G401.6 (cell line): ENCODE results near the gene HSPA13.
"Not testable (repeated sequence)": the region's sequence is repeated elsewhere in the genome, so short reads cannot be mapped to it uniquely, and the experiment has no call there.

Source experiments
- FAIRE-seq: peaks from 2 replicates; lab custom pipeline; 2012; peaks lifted over from hg19 to GRCh38; lab: Jason Lieb, UNC

The HSPA13 gene, protein sequence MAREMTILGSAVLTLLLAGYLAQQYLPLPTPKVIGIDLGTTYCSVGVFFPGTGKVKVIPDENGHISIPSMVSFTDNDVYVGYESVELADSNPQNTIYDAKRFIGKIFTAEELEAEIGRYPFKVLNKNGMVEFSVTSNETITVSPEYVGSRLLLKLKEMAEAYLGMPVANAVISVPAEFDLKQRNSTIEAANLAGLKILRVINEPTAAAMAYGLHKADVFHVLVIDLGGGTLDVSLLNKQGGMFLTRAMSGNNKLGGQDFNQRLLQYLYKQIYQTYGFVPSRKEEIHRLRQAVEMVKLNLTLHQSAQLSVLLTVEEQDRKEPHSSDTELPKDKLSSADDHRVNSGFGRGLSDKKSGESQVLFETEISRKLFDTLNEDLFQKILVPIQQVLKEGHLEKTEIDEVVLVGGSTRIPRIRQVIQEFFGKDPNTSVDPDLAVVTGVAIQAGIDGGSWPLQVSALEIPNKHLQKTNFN

DNA sequence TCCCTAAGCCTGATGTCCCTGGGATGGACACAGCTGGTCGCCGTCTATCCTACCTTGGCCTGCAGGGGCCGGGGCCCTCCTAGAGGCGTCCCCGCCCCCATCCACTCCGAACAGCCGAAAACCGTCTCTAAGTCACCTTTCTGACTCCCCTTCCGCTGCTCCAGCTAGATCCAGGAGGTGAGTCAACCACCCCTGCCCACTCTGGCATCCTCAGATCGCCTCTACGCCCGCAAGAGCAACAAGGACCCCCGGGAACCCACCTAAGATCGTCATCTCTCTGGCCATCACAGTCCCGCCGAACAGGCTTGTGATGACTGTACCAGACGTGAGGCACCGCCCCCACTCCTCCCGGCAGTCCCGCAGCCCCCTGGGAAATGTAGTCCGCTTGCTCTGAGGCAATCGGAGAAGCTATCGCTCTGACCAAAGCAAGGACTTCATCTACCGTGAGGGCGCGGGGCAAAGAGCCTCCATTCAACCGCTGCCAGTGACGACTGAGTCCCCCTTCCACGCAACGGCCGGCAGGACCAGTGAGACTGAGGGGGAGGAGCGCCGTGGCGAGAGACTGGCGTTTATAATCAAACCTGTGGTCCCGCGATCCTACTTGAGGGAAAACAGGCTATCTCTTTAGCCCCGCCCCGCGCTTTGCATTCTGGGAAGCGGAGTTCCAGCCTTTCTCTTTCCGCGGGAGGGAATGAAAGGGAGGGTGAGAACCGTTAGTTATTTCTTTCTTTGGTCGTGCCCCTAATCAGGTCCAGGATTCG, at the start of gene HSPA13:
Gene HSPA13, minus strand, starts transcription at position 312 of the 761 bp plus-strand sequence. Its CDS starts 27 bp downstream, at position 285.
- FAIRE-seq, result peak; percentile 99

DNA sequence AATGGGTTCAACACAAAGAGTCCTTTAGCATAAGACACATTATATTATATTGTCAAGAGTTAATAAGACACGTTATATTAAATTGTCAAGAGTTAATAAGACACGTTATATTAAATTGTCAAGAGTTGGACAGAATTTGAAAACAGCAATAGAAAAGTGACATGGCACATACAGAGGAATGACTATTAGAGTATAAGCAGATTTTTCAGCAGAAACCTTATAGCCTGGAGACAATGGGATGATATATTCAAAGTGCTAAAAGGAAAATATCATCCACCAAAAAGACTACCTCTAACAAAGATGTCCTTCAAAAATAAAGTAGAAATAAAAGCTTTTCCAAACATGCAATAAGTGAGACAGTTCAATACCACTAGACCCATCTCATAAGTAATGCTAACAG, 36.0 kb upstream of the HSPA13 start:
- FAIRE-seq, result no peak

DNA sequence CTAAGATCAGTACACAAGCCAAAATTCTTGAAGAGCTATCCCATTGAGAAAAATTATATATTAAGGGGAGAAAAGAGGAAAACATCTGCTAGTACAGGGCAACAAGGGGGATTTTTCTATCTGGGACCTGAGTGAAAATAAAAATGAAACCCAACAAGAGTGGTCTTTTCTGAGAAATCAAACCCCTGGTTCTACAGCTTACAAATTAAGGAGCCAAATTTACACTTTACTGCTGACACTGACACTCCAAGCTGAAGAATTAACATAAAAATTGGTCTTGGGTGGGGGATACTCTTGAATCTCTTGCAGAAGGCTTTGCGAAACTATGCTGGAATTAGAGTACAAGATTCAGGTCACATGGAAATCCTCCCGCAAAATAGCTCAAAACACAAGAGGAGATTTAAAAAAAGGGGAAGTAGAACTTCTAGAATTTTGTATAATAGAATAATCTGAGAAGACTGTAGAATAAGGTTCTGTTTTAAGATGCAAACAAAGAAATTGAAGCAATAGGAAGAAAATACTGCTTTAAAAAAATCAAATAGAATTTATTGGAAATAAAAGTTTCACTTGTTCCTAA, 32.1 kb upstream of the HSPA13 start:
- FAIRE-seq, result no peak

DNA sequence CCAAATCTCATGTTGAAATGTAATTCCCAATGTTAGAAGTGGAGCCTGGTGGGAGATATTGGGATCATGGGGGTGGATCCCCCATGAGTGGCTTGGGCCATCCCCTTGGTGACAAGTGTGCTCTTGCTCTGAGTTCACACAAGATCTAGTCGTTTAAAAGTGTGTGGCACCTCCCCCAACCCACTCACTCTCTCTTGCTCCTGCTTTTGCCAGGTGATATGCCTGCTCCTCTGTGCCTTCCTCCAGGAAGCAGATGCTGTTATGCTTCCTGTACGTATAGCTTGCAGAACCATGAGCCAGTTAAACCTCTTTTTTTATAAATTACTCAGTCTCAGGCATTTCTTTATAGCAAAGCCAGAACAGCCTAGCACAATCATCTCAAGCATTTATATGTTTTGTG, 23.0 kb upstream of the HSPA13 start:
- no peak for FAIRE-seq

DNA sequence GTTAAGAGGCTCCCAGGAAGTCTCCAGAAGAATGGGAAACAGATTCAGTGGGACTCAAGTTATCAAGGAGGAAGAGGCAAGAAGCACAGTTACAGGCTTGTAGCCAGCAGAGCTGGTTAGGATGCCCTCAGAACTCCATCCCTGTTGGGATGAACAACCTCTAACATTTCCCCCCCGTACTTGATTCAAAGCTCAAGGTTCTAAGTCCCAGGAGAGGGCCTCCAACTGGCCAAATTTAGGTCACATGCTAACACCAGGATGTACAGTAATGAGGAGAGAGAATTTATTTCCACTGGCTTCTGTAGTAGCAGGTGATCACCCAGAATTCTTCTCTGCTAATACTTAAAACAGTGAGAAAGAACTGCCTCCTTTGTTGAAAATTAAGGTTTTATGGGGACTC, 22.3 kb upstream of the HSPA13 start:
- FAIRE-seq, result no peak

DNA sequence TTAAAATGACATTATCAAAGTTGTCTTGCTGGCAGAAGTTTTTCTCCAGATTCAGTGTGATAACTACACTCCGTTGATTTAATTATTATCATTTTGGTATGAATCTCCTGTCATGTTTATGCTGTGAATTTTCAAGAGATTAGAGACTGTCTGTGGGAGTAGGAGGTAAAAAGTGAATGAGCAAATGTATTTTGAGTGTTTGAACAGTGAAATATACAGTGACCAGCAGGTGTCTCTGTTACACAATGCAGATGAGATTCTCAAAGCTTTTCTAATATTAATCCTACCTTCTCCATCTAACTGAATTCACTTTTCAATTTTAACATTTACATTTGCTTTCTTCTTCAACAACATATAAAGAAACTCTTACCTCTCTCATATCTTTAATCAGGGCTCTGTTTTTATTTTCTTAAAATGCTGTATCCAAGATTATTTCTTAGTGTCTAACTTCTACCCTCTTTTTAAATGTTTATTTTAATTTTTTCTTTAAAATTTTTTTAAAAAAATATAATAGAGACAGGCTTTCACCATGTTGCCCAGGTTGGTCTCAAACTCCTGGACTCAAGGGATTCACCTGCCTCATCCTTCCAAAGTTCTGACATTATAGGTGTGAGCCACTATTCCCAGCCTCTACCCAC, 20.9 kb upstream of the HSPA13 start:
- peak; percentile 74 for FAIRE-seq

DNA sequence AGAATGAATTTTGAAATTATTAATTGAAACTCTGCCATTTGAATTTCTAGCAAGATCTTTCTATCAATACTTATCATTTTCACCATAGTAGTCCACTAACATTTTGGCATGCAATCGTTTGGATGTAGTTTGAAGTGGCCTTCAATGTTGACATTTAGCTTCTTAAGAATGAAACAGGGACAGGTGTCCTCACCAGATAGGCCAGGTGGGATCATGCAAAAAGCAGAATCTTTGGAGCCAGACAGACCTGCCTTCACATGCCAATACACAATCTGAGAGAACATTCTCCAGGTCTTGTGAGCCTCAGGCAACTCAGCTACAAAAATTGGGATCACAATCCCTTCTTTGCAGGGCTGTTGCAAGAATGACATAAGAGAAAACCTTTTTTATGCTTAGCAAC, 18.3 kb upstream of the HSPA13 start:
- FAIRE-seq, result no peak

DNA sequence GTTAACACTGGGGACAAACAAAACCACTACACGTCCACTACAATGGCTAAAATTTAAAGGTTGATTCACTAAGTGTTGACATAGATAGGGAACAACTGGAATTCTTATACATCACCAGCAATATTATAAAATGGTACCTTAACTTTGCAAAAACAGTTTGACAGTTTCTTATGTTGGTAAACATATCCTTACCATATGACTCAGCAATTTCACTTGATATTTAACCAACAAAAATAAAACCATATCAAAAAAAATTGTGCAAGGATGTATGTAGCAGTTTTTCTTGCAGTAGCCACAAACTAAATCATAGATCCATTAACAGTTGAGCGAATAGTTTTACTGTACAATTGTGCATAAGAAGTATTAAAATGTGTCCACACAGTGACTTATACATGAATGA, 5.3 kb upstream of the HSPA13 start:
- no peak for FAIRE-seq

DNA sequence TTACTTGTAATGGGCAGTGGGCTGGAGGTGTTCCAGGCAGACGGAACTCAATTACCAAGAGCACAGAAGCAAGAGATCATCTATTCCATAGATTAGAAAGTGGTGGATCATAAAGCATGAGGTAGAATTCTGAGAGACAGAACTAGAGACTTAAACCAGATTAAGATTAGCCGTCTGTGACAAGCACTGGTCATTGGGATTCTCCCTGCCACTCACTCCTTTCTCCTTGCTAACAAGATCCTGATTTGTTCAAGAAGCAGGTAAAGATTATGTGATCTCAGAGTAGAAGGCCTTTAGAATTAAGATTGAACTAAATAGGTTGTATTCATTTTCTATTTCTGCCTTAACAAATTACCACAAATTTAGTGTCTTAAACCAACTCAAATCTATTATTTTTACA, 1.5 kb upstream of the HSPA13 start:
- no peak for FAIRE-seq

DNA sequence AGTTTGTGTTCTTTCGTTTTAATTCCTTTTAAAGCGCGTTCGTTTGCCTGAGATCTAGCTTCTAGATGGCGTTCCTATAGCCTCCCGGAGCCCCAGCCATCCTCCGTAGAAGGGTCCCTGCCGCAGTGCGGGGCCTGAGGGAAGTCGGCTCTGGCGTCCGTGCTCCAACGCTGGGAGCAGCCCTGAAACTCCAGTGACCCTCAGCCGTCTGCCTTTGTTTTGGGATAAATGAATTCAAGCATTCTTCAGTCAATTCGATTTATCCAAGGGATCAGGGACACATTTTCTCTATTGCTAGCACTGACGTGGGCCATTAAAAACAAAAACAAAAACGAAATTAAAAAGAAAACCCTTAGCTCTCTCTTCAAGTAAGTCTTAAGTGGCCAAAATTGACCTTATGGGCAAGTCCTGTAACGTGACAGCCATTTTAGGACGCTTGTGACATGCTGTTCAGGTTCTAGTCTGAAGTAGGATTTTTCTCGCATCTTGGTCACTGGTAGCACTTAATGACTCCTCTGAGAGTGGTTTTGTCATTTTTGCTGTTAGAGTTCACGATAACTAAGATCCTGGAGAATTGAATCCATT, 742 bp upstream of the HSPA13 start:
- FAIRE-seq, result no peak

DNA sequence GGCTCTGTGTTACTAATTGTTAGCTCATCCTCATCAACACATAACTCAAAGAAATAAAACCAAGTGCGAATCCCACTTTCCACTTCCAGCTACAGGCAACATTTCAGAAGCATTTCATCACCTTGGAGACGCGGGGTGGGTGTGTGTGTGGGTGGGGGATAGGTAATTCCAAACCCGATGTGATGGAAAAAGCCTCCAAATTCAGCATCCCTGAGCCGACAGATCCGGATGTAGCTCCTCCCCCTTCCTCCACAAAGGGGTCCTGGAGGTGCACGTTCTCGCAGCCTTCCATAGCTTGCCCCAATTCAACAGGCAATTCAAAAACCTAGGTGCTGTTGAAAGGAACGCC, 486 bp downstream of the HSPA13 start:
- FAIRE-seq, result no peak

DNA sequence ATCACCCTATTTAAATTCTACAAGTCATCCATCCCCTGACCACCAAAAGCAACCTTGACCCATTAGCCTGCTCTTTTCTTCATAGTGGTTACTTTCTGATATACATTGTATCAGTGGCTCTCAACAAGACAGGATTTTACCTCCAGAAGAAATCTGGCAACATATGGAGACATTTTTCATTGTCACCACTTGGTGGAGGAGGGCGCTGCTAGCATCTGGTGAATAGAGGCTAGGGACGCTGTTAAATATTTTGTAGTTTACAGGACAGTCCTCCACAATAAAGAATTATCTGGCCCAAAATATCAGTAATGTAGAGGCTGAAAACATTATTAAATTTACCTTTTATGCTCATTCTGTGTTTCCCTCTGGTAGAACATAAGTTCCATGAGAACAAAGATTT, 6.1 kb downstream of the HSPA13 start:
- no peak for FAIRE-seq

DNA sequence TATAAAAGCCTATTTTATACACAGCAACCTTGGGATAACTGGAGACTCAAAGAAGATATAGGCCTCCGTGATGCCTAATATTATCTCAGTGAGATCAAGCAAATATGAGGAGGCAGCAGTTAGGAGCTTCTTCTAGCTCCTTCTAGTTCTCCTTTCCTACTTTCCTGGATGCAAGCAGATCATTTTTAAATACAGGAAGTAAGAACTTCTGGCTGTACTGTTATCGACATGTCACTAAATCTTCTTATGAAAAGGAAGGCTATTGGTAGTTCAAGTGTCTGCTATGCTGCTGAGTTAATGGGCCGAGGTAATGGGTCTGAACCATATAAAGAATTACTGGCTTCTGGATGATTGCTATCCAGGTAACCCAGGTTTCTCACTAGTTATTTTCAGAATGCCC, 15.9 kb downstream of the HSPA13 start:
- no peak for FAIRE-seq

DNA sequence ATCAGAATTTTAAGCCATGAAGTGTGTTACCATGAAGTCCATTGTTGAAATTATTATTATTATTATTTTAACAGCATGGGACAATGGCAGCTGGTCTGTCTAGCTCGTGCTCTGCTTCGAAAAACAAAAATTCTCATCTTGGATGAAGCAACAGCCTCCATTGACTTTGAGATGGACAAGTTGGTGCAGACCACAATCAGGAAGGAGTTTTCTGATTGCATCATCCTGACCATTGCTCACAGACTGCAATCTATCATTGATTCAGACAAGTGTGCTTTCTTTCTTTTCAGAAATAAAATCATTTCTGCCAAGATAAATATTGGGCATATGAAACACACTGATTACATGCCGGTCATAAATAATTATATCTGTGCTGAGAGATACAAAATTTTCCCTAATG, 21.0 kb downstream of the HSPA13 start:
- FAIRE-seq, result no peak

DNA sequence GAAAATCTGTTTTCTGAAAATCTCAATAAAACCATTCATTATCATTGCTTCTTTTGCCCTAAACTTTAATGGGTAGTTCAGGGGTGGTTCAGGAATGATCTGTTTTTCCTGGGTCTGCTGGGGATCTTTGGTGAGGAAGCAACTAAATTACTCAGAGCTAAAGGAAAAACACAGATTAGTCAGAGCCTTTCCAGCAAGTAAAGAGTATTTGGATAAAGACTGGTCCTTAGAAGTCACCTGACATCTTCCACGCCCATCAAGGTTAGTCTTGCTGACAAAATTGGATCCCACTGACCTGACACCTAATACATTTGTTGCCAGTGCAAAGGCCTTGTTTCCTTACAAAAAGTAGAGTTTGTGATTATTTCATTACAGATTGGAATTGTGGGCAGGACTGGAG, 24.2 kb downstream of the HSPA13 start:
- no peak for FAIRE-seq

DNA sequence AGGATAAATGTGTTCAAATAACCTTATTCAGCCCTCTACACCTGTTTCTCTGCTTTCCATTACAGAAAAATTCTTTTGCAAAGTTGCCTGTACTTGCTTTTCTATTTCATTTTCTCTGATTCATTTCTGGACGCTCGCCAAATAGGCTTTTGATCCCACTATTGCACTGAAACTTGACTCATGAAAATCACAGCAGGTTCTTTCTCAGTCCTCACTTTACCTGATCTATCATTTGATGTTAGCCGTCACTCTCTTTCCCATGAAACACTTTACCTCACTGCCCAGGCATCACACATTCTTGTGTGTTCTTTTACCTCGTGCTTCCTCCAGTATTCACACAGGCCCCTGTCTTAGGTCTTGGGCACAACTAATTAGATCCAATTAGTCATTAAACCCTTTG, 26.2 kb downstream of the HSPA13 start:
- FAIRE-seq, result no peak

DNA sequence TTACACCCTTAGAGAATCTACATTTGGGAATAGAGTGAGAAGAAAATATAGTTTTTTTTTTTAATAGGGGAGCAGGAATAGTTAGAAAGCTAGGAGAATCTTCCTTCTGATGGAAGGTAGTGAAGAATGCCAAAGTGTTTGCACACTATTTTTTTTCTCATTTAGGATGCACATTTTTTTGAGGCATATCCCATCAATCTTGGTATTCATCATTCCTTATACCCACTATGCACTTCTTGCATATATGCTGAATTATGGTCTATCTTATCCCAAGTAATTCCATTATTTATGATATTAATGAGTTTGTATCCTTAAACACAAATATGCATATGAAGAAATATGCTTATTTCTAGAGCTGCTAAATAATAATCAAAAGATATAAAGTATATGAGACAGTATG, 28.4 kb downstream of the HSPA13 start:
- no peak for FAIRE-seq

DNA sequence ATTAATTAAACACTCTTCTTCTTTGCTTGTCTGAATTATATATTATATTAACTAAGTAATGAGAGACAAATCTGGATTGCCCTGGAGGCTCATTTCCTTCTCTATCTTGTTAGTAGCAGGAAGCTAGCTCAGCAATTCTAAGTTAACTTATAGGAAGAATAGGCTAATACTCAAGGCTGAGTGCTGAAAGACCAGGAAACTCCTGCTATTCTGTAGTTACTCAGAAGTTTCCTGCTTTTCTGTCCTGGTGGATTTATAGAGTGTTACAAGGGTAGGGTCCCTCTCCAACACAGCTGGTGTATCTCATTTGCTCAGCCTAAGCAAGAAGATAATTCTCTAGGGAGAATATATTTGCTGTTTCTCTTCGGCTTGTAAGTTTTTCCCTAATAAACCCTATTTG, 29.2 kb downstream of the HSPA13 start:
- FAIRE-seq, result no peak

DNA sequence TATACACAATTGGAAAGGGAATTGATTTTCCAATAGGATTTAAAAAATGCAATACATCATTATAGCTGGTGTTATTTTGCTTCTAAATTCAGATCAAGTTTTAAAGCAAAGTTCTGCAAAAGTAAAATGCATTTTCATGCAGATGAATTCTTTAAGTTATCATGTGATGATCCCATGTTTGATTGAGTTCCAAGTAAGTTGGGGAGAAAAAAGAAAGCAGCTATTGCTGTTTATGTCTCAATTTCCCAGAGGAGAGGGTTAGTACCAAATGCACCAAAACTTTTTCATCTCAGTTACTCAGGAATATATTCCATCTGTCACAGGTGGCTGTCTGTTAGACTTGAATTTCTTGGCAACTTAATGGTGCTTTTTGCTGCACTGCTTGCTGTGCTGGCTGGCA, 29.7 kb downstream of the HSPA13 start:
- no peak for FAIRE-seq

DNA sequence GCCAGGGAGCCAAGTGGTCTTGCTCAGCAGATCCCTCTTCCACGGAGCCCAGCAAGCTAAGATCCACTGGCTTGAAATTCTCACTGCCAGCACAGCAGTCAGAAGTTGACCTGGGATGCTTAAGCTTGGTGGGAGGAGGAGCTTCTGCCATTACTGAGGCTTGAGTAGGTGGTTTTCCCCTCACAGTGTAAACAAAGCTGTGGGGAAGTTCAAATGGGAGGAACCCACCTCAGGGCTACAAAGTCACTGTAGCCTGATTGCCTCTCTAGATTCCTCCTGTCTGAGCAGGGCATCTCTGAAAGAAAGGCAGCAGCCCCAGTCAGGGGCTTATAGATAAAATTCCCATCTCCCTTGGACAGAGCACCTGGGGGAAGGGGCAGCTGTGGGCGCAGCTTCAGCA, 55.6 kb downstream of the HSPA13 start:
- not testable (repeated sequence) for FAIRE-seq

DNA sequence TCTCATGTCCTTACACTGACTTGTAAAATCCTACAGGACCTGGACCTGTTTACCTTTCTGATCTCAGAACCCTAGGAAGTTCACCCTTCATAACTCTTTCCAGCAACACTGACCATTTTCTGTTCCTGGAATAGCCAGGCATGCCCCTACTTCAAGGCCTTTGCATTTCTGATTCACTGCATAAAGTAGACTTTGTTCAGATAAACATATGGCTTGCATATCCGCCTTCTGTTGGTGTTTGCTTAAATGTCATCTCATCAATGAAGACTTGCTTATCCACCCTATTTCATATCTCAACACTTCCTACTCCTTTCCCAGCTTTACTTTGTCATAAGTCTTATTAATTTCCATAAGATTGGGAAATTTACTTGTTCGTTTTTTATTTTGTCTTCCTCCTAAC, 57.4 kb downstream of the HSPA13 start:
- FAIRE-seq, result no peak
